ENCODE data around the gene ZNF646.

The ZNF646 gene

DNA sequence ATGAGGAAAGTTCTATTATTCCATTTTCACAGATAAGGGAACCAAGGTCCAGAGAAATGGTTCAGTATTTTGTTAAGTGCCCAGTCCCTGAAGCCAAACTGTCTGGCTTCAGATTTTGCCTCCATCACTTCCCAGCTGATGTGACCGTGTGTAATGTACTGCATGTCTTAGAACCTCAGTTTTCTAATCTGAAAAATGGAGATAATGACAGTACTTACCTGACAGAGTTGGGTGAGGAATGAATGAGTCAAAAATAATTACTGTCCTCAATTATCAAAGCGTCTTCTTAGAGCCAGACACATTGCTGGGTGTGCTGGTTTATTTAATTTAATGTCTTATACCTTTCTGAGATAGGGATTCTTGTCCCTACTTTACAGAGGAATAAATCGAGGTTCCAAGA is 6.9 kb upstream of the ZNF646 start:
- no peak for DNase-seq

- no peak for DNase-seq
Observed at GRCh38 chr16:31071861-31072260, 2.4 kb upstream of the ZNF646 start.

DNA sequence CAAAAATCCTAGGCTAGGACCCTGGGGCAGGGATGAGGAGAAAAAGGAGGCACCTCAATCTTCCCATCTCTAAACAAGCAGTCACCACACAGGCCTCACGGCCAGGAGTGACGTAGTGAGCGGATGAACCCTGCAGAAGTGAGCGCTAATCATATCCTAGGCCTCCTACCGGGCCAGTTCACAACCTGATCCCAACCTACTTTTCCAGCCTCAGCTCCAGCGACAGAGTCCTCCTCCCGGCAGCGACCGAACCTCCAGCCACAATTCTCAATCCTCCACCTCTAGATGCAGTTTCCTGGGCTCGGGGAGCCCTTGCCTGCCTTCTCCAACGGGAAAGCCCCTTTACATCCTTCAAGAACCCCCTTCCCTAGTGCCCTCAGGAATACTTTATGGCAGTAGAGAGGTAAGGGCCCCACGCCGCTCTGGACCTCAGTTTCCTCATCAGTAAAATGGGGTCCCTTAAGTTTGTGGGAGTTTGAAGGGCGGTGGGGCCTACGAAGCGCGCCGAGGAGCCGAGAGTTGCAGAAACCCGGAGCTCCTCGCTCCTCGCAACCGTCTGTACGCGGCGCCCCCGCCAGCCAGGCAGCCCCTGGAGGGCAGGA is 1.6 kb upstream of the ZNF646 start:
- peak; percentile 13 to 29 for DNase-seq

- DNase-seq: peak; percentile 42 to 58
Observed at GRCh38 chr16:31073142-31073969, 866 bp upstream of the ZNF646 start.

GRCh38 chr16:31074814-31075183 is 577 bp downstream of the ZNF646 start:
- no peak for DNase-seq

GRCh38 chr16:31076319-31076718 is 2.1 kb downstream of the ZNF646 start:
- DNase-seq: no peak

- DNase-seq: no peak
Observed at GRCh38 chr16:31077024-31077423, 2.8 kb downstream of the ZNF646 start.

DNA sequence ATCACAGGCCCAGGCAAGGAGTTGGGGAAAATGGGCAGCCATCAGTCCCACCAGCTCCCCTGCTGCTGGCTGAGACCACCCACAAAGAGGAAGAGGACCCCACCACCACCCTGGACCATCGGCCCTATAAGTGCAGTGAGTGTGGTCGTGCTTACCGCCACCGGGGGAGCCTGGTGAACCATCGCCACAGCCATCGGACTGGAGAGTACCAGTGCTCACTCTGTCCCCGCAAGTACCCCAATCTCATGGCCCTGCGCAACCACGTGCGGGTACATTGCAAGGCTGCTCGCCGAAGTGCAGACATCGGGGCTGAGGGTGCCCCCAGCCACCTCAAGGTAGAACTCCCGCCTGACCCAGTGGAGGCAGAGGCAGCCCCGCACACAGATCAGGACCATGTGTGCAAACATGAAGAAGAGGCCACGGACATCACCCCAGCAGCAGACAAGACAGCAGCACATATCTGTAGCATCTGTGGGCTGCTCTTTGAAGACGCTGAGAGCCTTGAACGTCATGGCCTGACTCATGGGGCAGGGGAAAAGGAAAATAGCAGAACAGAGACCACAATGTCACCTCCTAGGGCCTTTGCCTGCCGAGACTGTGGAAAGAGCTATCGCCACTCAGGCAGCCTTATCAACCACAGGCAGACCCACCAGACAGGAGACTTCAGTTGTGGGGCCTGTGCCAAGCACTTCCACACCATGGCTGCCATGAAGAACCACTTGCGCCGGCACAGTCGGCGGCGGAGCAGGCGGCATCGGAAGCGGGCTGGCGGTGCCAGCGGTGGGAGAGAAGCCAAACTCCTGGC is 3.6 kb downstream of the ZNF646 start:
- DNase-seq: no peak

- DNase-seq: no peak
Observed at GRCh38 chr16:31078597-31079341, 4.5 kb downstream of the ZNF646 start.

DNA sequence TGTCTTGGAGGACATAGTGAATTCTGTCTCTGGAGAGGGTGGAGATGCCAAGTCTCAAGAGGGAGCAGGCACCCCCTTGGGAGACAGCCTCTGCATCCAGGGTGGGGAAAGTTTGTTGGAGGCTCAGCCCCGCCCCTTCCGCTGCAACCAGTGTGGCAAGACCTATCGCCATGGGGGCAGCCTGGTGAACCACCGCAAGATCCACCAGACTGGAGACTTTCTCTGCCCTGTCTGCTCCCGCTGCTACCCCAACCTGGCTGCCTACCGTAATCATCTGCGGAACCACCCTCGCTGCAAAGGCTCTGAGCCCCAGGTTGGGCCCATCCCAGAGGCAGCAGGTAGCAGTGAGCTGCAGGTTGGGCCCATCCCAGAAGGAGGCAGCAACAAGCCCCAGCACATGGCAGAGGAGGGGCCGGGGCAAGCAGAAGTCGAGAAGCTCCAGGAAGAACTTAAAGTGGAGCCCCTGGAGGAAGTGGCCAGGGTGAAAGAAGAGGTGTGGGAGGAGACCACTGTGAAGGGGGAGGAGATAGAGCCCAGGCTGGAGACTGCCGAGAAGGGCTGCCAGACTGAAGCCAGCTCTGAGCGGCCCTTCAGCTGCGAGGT is 5.2 kb downstream of the ZNF646 start:
- peak; percentile 83 to 88 for DNase-seq

GRCh38 chr16:31080035-31080629 is 5.9 kb downstream of the ZNF646 start:
- DNase-seq: no peak

- no peak for DNase-seq
Observed at GRCh38 chr16:31080756-31081419, 6.7 kb downstream of the ZNF646 start.

- DNase-seq: peak in 1 of 2 experiments; percentile 2
Observed at GRCh38 chr16:31081428-31082351, 7.5 kb downstream of the ZNF646 start.

- no peak for DNase-seq
Observed at GRCh38 chr16:31082368-31083045, 8.3 kb downstream of the ZNF646 start.

DNA sequence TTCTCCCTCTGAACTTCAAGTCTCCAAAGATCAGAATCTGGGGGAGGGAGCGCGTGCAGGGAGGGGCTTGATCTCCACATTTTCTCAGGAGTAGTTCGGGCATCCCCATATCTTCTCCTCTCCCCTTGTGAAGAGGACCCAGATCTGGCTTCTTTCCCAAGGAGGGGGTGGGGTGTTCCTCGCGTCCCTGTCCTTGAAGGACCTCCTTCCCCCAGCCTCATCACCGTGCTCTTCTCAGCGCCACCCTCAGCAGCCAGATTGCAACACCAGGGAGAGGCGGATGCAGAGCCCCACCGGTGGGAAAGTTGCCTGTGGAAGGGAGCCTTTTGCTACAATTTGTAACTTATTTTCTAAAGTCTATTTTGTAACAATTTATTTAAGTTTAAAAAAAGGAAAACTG is 8.9 kb downstream of the ZNF646 start:
- DNase-seq: no peak

GRCh38 chr16:31083556-31083955 is 9.3 kb downstream of the ZNF646 start:
- DNase-seq: no peak

DNA sequence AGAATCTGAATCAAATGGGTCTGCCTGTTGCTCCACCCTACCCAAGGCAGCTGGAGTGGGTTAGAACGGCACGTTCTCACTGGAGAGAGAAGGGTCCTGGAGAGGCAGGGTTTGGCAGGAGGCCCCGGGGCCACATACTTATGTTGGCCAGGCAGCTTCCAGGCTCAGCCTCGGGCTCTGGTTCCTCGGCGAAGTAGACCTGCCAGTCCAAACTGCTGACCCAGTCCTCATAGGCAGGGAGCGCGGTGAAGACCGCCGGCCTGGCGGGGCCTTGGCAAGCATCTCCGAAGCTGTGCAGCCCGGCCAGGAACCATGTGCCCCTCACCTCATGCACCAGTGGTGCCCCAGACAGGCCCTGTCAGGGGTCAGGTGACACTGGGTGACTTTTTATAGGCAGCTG is 9.8 kb downstream of the ZNF646 start:
- DNase-seq: no peak

DNA sequence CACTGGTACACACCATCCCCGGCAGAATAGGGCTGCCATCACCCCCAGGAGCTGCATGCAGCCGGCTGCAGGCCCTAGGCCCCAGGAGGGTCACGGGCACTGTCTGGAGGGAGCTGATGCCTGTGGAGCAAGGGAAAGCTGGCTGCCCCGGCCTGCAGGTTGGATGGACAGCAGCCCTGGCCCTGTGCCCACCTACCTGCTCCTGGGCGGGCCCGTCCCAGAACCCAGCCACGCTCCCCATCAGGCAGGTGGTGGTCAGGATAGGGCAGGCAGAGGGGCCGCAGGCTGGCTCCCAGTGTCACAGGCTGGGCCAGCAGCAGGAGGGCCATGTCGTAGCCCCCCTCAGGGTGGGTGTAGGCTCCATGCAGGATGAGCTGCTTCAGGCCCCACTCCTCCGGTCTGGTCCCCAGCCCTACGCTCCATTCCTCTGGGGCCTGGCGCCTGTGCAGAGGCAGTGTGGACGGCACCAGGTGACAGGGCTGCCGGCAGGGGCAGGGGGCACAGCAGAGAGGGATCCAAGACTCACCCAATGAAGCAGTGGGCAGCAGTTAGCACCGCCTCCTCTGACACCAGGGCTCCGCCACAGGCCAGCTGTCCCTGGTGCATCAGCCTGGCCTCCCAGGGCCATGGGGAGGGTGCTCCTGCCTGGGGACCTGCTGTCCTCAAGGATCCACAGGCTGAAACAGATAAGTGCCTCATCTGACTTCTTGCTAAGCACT is 10.5 kb downstream of the ZNF646 start:
- no peak for DNase-seq

GRCh38 chr16:31085411-31085810 is 11.2 kb downstream of the ZNF646 start:
- no peak for DNase-seq
